Glomerular visceral epithelial cell (primary cell): Measurements from ENCODE around the gene ABLIM2.

Source experiments
- DNase-seq: peaks from one replicate; pipeline ENCODE4 v3.0.0-alpha.2; 2016; ENCODE audit errors: extremely low spot score

Gene ABLIM2

DNA sequence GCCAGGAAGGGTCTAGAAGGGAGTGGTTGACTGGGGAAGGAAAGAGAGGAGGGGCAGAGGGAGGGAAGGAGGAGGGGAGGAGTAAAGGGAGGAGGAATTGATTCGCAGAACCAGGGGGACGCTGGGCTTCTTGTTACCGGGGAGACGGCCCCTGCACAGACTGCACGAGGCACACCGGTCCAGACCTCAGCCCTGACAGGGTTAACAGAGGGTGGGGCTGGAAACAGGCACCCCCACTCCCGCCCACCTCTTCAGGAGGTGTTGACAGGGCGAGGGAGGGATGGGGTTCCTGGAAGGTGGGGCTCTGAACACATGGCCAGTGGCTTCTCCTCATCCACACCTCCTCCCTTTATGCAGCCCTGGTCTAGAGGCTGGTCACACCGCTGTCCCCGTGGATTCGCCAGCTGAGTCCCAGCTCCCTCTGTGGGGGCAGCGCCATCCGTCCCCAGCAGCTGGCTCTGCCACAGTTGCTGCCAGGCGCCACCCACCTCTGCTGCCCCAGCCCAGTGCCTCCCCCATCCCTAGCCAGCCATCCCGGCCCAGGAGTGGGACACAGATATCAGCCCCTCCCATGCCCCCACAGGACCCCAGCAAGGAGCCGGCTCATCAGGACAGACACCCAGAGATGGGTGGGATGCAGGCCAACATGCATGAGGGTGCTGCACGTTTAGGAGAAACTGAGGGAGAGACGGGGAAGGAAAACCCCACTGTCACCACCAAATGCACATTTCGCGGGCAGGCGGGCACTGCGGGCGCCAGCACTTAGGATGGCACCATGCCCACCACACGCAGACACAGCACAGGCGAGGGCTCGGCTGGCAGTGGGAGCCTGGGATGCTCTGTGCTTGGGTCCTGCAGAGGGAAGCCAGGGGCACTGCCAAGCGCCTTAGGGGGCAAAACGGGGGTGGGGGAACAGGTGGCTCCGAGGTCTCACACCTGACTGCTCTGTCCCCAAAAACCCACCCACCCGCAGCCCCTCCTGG is 87.6 kb downstream of the ABLIM2 start:
- no peak for DNase-seq

DNA sequence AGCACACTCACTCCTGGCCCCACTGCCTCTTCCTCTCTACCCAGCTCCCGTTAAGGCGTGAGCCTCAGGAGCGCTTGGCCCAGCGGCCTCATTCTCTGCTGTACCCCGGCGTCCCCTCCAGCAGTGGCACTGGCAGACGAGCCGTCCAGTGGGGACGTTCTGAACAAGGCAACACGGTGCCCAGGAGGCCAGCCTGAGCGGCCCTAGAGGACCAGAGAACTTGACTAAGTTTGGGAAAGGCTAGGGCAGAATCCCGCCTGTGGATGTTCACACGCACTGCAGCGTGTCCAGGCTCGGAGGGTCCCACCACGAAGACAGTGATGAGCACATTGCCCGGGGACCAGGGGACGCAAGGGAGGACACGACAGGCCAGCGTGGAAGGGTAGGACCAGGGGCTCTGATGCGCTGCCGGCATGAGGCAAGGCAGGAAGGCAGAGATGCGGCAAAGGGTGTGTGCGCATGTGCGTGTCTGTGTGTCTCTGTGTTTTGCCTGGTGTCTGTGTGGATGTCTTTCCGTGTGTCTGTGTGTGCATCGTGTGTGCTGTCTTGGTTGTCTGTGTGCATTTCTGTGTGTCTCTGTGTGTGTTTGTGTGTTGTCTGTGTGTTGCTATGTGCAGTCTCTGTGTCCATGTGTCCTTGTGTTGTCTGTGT is 89.4 kb downstream of the ABLIM2 start:
- no peak for DNase-seq

DNA sequence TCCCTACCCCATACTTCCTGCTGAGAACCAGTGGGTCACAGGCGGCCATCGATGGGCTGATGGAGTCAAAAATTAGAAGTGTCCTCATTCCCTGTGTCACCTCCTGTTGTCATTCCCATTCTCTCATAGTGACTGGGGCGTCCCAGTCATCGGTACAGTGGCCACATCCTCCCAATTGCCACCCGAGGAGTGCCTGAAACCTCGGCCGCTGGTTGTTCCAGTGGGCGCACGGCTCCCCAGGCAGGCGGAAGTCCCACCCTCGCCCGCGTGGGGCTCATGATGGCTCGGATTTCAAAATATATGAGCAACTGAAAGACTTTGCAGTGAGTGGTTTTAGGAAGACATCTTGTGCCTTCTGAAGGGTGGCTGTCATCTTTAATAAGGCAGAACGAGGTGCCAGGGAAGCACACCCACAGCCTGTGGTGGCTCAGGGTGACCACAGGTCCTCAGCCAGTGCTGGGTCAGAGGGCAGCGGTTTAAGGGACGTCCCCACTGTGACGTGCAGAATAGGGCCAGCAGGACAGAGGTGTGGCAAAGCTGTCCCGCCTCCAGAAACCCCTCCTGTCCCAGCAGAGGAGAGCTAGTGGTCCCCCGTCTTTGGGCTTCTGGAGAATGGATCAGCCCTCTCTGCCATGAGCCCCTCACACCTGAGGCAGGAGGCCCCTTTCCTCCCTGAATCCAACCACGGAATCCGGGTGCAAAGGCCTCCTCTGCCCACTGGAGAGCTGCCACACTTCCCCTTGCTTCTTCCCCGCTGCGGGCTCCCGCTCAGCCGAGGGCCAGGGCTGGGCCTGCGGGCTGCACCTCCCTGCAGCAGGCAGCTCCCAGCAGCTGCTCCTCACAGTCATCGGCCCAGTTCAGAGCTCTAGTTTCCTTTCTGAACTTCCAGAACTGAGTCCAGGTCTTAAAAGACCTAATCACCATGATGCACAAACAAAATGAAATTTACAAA is 90.4 kb downstream of the ABLIM2 start:
- no peak for DNase-seq

DNA sequence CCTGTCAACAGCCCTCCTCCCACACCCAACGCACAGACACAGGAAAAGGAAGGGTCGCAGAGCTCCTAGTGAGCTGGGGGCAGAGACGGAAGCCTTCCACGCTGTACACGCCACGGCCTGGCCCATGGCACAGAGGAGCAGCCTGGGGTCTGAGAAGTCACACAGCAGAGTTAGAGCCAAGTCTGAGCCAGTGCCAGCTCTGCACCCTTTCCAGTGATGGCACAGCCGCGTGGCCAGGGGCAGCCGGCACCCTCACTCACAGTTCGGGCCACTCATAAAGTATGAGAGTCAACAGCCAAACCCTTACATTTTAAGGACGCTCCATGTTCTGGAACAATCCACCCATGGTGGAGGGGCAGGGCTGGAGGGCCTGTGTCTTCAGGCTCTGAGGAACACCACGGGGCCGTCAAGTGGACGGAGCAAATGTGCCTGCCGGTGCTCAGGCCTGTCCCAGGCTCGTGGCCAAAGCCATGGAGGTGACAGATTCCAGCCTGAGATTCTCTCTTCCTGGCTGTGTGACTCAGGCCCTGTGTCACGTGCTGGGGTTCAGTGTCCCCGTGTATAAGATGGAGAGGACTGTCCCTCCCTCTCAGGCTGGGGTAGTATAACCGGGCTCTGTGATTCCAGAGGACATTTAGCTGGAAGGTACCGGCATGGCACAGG is 91.2 kb downstream of the ABLIM2 start:
- no peak for DNase-seq

DNA sequence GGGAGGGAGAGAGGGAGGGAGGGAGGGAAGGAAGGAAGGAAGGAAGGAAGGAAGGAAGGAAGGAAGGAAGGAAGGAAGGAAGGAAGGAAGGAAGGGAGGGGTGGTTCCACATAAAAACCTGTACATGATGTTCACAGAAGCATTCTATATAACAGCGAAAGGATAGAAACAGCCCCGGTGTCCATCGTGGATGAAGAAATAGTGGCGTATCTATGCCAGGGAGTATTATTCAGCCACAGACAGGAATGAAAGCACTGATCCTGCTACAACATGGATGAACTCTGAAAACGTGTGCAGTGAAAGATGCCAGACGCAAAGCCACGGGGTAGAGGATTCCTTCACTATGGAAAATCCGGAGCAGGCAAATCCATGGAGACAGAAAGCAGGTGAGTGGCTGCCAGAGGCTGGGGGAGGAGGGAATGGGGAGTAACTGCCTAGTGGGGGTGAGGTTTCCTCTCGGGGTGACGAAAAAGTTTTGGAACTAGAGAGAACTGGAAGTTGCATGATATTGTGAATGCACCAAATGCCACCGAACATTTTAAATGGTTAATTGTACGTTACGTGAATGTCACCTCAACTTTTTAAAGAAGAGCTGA is 92.2 kb downstream of the ABLIM2 start:
- DNase-seq: no peak

DNA sequence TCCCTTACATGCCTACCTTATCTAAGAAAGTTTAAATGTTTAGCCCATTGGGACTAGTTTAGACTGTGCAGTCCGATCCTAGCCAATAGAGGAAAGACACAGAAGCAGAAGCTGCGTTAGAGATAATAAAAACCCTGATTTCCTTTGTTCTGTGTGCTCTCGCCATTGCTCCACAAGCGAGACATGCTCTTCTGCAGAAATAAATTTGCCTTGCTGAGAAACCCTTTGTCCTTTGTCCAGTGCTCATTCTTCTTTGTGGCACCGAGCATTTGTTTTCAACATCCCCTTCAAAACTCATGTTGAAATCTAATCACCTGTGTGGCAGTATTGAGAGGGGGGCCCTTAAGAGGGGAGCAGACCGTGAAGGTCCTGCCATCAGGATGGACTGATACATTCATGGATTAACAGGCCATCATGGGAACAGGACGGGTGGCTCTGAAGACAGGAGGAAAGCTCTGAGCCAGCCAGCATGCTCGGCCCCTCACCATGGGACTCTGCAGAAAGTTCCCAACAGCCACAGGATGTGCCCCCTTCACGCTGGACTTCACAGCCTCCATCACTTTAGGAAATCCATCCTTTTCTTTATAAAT is 94.5 kb downstream of the ABLIM2 start:
- DNase-seq: no peak

DNA sequence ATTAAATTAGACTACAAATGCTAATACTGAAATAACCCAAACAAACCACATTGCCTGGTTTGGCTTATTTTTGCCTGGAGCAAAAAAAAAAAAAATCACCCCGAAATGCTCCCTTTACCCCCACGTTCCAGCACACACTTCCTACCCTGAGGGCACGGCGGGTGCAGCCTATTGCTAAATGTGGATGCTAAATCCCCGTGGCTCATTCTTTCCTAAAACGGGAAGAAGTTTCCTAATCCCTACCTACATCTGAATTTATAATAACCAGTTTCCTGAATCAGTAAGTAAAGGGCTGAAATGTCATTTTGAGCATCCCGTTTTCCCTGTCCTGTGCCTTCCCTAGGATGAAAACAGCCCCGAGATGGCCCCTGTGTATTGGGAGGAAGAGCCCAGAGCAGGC is 97.0 kb downstream of the ABLIM2 start:
- DNase-seq: no peak

DNA sequence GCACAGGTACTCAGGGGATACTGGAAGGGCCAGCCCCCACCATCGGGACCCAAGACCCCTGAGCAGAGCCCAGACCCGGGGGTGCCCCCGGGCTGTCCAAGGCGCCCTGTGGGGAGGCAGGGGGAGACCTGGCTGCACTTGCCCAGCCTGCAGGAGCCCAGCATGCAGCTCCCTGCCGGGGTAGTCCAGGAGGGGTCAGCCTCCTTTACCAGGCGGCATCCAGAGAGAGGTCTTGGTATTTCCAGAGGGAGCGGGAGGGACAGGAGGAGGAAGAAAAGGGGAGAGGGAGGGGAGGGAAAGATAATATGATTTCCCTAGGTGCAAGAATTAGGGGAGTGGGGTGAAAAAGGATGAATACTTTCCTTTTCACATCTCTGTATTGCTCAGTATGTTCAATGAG is 97.5 kb downstream of the ABLIM2 start:
- no peak for DNase-seq

DNA sequence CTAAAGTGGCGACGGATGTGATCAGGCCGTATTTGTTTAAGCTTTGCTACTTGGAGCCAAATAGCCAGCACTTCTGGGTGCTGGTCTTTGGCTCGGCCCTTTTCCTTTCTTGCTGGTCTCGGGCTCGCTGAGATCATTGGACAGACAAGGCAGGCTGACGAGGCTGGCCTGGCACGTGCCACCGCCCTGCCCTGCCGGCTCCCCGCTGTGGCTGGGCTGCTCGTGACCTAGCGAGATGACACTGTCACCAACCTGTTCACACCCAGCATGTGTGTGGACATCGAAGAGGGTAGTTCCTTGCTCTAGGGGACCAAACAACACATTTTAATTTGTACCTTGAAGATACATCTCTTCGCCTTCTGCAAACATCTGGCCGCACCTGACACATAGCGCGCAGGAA is 98.0 kb downstream of the ABLIM2 start:
- DNase-seq: no peak

DNA sequence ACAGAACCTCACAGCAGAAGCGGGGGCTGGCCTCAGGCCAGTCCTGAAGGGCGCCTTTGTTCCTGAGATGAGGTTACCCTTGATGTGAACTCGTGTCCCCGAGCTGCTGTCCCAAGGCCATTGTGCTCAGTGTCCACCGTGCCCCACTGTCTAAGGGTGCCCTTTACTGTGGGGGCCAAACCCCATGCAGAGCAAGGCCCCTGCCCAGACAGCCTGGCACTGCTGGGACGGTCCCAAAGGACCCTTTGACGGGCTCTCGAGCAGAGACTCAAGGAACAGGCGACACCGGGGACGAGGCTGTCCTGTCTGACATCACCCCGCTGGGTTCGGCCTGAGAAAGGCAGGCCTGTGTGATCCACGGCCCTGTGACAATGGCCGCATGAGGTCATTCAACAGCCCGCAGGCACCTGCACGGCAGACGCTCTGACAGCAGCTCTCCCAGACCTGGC is 100.6 kb downstream of the ABLIM2 start:
- no peak for DNase-seq

DNA sequence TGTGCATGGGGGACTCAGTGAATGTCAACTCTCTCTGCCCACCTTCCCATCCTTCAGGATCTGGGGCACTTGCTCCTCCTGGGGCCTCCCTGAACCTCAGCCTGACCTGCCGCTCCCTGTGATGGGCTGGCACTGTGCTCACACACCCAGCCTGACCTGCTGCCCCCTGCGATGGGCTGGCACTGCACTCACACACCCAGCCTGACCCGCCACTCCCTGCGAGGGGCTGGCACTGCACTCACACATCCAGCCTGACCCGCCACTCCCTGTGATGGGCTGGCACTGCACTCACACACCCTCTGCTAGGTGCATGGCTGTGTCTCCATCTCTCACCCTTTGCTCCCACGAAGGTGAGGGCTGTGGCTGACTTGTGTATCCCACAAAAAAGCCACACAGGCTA is 103.4 kb downstream of the ABLIM2 start:
- no peak for DNase-seq

DNA sequence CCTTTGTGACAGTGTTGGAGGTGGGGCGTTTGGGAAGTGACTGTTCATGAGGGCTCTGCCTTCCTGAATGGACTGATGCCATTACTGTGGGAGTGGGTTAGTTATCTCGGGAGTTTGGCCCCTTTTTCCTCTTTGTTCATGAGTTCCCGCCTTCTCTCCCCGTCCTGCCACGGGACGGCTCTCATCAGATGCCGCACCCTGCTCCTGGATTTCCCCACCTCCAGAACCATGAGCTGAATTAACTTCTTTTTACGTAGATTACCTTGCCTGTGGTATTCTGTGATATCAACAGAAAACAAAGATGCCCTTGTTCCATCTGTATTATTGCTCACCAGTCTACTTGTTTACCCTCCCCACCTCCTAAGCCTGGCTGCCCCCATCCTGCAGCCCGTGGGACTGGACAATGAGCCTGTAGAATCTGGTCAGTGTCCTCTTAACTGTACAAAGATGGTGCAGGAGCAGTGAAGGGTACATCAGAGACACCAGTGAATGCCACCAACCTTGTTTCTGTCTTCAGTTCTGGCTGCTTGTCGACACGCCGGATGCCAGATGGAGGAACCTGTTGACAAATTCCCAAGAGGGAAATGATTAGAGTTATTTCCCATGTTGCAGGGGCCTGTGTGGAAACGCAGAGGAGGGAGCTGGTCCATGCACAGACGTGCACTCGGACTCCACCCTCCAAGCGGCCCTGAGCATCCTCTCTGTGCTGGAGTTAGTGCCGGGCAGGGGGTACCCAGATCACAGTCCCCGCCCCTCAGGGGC is 104.7 kb downstream of the ABLIM2 start:
- no peak for DNase-seq

DNA sequence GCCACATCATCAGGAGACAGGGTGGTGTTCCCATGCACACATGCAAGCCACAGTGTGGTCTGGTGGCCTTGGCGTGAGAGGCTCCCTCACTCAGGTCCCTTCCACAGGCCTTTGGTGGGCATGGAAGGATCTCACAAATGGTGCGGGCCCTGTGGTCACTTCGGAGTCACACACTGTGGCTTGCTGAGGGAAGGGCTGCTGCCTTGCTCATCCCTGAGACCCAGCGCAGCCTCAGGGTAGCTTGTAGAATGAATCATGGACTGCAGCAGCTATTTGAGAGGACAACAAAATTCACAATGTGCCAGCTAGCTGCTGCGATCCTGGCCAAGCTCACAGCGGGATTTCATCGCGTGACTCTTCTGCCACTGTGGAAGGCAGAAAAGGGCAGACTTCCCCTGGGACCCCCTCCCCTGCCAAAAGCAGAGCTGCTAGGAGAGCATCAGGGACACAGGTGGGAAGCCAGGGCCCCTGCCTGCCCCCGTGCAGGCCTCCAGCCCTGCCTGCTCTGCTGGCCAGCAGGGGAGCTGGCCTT is 106.4 kb downstream of the ABLIM2 start:
- DNase-seq: no peak

DNA sequence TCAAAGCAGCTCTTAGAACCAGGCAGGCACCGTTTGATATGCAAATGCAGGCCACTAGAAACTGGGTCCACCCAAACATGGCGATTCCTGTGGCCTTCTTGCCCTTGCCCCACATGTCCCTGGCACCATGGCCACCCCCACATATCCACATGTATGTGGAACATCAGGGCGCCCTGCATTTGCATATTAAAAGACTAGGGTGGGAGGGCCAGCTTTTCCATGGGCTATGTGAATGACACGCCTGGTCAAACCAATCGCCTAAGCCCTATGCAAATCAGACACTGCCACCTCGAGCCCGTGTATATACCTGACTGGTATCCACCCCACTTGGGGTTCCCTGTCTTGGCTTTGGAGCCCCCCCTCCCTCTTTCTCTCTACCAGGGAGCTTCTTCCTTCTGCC is 107.0 kb downstream of the ABLIM2 start:
- no peak for DNase-seq

DNA sequence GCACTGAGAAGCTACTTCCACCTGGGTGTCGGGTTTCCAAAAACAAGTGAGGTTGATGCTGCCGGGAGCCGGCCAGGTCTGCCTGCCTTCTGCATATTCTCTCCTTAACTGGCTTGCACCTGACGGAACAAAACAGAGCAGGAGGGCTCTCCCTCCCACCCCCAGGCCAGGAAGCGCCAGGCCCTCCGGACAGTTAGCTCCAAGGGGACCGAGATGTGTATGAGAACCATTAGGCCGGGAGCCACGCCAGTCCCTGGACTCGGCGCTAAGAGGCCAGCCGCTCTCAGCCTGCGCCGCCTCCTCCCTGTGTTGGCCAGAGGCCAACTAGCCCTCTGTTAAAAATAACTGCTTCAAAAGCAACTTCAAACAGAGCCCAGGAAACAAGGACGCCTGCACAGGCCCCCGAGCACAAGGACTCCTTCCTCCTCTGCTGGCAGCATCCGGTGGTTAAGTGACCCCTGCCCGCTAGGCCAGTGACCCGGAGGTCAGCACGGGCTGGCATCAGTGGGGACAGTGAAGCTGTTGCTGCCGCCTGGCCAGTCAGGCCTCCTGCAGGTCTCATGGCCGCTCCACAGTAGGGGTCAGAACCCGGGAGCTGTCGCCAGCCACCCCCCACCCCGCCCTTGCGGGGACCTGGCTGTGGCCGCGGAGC is 107.9 kb downstream of the ABLIM2 start:
- no peak for DNase-seq

DNA sequence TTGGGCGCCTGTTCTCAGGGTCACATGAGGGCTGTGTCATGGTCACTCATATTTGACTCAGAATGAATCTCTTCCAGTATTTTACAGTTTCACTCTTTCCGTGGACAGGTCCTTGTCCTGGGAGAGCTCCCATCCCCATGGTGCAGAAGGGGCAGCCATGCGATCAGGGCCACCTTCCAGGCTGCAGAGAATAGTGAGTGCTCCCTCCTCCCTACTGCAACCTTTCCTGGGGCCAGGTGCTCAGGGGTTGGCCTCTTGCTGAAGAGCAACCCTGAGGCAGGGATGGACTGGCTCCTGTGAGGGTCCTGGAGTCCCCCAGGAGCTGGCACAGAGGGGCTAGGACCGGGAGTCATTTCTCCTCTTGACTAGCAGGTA is 108.4 kb downstream of the ABLIM2 start:
- DNase-seq: no peak

DNA sequence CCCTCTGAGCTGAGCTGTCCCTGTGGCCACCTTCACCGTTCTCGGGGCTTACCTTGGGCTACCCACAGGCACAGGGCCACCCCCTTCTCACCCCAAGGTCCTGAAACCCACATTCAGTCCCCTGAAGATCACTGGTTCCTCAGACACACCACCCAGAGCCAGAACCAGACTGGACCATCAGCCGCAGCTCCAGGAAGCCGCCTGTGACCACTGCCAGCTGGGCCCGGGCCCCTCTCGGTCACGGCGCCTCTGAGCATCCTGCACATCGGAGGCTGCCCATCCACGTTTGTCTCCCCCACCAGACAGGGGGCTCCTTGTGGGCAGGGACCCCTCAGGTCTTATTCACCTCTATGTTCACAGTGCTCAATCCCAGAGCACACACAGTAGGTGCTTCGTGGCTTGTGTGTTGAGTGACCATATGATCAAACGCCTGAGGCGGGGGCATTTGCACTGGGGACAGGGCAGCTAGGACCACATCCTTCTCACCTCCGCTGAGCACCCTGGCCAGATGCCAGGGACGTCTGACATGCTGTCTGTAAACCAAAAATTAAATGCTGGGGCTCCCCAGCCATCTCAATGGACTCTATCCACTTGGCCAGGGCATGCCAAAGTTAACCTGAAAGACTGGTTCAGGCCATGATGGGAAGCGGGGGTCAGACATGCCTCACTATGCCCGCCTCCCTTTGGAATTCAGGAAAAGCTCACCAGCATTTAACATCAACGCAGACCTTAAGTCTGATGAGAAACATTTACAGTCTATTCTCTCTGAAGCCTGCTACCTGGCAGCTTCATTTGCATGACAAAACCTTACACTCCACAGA is 109.5 kb downstream of the ABLIM2 start:
- DNase-seq: no peak
